ENCODE results near the gene NEURL1B.
"Not testable (repeated sequence)": the region's sequence is repeated elsewhere in the genome, so short reads cannot be mapped to it uniquely, and the experiment has no call there.

Gene NEURL1B, protein sequence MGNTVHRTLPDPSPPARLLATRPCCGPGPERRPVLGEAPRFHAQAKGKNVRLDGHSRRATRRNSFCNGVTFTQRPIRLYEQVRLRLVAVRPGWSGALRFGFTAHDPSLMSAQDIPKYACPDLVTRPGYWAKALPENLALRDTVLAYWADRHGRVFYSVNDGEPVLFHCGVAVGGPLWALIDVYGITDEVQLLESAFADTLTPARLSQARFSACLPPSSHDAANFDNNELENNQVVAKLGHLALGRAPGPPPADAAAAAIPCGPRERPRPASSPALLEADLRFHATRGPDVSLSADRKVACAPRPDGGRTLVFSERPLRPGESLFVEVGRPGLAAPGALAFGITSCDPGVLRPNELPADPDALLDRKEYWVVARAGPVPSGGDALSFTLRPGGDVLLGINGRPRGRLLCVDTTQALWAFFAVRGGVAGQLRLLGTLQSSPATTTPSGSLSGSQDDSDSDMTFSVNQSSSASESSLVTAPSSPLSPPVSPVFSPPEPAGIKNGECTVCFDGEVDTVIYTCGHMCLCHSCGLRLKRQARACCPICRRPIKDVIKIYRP

DNA sequence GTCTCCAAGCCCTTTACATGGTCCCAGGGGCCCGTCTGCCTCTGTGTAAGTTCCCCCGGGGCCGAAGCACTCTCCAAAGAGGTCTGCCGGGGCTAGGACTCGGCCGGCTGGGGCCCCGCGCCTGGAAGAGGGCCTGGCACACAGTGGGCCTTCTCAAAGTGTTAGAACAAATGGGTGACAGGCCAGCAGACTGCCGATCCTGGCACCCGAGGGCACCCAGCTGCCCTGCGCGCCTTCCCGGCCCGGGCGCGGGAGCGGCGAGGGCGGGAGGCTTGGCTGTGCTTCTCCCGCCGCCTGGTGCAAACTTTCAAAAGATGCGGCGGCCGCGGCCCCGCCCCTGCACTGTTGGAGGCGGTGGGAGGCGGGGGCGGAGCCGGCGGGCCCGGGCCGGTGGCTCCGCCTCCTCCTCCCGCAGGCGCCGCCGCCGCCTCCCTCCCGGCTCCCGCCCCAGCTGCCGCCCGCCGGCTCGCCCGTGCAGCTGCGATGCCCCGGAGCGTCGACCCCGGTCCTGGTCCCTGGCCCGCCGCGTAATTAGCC is at the start of gene NEURL1B:
NEURL1B (plus strand) TSS at position 442 of the 537 bp plus-strand sequence. CDS start 144 bp downstream, outside the sequence.
- FAIRE-seq = no peak

DNA sequence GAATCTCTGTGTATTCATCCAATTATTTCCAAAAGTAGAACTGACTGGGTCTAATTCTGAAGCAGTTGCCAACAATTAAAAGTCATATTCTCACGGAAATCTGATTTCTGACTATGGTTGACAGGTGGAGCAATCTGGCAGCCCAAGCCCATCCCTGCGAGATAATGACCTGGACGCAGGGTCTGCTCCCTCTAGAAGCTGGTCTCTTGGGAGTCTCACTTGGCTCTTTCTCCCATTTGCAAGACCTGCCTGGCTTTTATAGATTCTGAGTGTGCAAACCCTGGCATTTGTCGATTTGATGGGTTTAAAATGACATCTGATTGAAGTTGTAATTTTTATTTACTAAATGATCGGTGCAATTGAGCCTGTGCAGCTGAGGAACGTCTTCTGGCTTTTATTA is 49.4 kb upstream of the NEURL1B start:
- no peak for FAIRE-seq

DNA sequence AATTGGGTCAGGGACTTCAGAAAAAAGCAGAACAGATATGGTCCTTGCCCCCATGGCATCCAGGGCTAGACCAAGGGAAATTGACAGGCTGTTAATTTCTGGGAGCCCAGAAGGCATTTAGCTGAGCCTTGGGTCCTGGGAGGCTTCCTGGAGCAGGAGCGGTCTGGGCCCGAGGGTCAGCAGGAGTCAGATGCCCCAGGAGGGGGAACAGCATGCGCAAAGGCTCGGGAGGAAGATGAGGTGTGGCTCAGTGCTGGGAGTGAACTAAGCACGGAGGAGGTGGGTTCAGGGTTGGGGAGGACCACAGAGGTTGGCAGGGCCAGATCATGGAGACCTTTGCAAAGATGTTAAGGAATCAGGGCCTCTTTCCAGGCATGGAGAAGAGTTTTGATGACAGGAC is 48.2 kb upstream of the NEURL1B start:
- FAIRE-seq = no peak

DNA sequence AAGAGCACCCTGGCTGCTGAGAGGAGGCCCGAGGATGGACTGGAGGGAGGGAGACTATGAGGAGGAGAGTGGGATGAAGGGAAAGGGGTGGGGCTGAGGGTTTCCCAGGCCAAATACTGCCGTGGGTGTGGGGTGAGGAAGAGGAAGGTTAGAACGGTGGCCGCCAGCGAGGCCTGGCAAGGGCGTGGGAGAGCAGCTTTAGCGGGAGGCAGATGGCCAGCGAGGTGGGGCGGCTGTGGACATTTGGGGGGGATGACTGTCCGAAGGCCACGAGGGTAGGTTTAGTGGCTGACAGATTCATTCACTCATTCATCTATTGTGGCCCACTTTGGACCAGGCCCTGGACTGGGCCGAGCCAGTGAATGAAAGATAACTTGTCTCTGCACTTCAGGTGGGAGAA is 47.8 kb upstream of the NEURL1B start:
- FAIRE-seq = no peak

DNA sequence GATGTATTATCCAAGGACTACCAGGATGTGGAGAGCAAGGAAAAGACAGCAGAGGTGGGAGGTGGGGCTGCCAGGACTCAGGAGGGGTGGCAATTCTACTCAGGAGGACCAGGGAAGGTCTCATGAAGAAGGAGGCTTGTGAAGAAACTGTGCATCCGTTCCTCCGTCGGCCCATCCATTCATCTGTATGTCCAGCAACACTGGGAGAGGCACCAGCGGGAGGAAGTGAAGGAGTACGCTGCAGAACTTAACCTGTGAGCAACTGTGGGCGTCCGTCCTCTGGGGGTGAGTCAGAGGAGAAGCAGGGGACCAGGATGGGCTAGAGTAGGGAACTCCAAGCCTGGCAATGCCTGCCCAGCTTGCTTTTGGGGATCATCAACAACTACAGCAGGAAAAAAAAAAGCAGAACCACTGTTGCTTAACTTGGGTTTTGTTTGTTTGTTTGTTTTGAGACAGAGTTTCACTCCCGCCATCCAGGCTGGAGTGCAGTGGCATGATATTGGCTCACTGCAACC is 47.3 kb upstream of the NEURL1B start:
- FAIRE-seq = no peak

DNA sequence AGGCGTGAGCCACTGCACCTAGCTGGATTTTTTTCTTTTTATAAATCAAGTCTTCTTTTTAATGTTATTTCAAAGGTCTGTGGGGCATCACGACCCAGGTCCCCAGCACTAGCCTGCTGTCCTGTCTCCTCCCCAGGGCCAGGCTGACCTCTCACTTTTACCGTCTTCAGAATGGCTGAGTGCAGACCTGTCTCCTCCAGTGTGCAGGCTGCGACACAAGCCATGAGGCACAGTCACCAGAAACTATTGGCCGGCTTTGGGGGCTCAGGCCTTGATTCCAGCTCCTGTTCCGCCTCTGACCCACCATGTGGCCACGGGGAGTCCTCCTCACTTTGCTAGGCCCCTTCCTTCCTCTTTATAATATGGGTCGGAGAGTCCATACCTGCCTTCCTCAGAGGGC is 46.6 kb upstream of the NEURL1B start:
- no peak for FAIRE-seq

DNA sequence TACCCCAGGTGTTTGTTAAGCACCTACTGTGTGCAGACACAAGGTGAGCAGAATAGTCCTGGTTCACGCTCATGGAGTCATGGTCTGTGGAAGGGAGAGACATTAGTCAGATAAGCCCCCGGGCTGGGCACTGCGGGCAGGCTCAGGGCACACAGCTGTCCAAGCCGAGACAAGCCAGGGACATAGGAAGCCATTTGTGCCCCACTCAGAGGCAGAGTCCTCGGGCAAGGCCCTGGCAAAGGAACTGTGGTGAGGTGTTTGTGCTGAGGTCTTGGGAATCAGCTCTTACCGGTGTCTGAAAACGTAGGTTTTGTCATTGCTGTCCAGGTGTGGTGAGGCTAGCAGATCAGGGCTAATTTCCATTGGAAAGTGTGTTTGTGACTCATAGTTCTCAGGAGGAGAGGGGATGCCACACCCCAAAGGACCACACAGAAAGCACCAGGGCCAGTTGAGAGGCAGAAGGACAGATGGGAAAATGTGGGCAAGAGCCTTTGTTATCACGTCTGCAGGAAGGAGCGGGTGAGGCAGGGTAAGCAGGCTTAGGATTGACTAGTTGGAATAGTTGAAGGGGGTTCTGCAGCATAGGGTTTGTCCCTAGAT is 46.1 kb upstream of the NEURL1B start:
- FAIRE-seq = no peak

DNA sequence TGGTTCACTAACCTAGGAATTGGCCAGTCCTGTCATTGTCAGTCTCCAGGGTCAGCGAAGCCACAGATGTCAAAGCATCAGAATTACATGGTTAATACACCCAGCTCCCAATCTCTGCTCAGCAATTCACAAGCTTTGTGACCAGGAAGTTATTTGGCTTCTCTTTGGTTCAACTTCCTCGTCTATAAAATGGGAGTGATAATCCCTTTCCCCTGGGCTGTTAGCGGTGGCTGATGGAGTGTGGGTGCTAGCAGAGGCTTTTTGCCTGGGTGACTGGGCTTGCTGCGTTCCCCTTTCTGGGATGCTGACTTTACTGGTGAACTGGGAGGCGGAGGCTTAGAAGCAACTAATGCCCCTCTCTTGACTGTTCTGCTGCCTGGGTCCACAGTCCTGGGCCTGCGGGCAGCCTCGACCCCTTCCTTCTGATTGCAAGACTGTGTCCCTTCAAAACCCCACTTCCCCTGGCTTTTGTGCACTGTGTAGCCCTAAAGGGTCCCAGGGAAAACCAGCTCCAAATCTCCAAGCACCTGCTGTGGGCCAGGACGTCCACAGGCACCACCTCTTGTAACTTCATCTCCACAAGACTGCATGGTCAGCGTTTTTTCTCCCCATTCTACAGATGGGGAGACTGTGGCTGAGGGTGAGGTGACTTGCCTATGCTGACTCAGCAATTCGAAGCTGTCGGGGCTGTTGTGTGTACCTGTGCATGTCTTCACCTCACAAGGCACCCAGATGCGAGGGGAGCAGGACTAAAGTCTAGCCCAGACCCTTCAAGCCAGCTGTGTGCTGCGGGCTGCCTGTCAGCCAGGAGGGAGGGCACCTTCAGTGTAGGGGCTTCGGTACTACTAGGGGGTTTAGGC is 45.2 kb upstream of the NEURL1B start:
- no peak for FAIRE-seq

DNA sequence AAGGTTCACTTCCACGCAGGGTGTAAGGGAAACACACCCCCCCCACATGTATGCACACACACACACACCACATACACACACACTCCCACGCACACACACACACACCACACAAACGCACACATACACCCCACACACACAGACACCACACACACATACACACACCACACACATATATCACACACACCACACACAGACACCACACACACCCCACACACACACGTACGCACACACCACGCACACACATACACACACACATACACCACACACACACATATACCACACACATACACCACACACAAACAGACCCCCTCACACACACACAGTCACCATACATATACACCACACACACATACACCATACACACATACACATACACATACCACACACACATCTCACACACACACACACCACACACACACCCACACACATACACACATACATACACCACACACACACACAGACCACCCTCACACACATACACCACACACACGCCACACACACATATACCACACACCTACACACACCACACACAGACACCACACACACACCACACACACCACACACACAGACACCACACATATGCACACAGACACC is 44.3 kb upstream of the NEURL1B start:
- FAIRE-seq = no peak

DNA sequence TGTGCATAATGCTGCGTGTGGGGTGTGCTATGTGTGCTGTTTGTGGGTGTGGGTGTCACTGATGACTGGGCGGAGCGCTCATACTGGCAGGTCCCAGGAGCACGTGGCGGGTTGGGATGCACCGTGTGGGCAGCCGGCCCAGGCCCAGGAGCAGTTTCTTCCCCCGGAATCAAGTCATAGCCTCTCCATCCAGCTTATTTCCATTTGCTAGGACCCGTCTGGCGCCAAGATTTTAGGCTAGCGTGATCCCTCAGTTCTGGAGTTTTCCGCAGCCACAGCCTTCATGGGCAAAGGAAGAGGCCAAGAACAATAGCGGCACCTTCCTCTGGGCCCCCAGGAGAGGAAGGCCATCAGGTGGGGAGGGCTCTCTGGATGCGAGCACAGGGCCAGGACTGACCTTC is 43.3 kb upstream of the NEURL1B start:
- no peak for FAIRE-seq

DNA sequence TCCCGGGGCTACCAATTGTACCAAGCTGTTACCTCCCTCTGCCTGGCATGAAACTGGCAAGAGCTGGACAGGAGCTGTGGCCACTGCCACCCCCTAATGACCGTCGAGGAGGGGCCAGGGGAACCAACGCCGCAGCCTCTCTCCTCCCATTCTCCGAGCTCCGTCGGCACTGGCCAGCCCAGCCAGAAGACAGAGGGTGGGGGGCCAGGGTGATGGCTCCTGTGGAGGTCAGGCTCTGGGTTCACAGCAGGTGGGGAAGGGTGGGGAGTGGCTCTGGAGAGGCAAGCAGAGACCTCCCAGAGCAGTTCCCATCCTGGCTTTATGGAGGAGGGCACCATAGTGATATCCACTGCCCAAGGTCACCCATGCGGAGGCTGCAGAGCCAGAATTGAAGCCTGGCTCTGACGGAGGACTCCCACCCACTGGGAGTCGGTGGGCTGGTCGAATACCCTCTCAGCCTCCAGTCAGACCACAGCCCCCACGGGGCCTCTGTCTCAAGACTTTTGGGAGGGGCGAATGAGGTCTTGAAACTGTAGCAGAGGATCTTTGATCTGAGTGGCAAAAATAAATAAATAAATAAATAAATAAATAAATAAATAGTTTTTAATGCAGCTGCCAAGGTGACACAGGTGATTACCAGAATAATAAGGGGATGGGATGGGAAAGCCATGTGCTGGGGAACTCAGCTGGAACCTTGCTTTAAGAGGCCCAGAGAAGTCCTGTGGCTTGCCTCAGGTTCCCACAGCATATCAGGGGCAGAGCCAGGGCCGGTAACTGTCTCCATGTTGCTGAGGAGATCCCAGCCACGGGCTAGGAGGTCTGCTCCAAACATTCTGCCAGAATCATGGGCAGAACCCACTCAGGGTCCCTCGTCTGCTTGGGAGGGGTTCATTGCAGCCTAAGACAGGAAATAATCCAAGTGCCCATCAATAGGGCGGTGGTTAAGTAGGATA is 42.5 kb upstream of the NEURL1B start:
- no peak for FAIRE-seq

DNA sequence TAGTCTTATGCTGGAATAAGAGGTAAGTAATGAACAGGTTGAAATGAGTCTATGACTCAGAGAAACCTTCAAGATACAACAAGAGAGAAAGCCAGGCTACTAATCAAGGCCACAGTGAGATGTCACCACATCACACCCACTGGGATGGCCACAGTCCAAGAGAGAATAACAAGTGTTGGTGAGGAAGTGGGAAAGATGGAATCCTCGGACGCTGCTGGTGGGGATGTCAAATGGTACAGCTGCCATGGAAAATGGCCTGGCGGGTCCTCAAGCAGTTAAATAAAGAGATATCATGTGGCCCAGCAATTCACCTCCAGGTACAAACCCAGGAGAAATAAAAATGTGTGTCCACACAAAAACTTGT is 41.9 kb upstream of the NEURL1B start:
- no peak for FAIRE-seq

DNA sequence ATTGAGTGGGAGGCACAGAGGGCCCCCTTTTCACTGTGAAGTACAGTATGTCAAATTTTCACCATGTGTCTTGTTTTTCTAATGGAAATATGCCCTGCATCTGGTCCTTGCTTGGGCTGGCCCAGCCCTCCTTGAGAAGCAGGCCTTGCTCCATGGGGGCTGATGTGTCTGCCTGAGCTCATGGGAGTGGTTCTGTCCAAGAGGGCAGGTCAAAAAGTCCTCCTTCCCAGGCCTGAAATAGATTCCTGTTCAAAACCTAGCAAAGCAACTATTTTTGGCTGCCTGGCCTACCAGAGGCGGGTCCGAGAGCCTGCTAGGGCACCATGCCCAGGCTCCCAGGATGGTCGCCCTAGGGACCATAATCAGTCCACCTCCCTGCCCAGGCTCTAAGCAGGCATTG is 40.5 kb upstream of the NEURL1B start:
- no peak for FAIRE-seq

DNA sequence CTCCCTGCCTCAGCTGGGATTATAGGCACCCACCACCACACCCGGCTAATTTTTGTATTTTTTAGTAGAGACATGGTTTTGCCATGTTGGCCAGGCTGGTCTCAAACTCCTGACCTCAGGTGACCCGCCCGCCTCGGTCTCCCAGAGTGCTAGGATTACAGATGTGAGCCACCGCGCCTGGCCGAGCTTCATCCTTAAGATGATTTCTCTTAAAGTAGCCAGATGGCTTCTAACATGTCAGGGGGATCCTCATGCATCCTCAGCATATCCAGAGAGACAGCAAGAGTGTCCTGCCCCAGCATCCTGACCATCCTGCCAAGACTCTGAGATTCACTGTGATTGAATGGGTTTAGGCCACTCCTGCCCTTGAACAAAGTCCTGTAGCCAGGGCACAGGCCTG is 39.5 kb upstream of the NEURL1B start:
- not testable (repeated sequence) for FAIRE-seq

DNA sequence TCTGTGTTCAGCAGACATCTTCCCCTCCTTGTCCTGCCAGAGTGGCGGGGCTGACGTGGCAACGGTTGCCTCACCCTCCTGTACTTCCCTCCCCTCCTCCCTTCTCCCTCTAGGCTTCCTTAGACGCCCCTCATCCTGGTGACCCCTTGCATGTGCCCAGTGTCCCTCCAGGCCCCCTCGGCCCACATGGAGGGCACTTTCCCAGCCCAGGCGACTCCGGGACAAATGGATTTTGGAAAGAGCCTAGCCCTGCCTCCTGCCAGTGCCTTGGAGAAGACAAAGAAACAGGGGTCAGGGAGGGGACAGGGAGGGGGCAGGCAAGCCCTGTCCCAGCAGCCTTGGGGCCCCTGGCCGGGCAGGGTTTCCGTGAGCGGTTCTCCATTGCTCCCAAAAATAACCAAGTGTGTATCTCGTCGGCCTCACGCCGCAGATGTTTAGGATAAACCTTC is 38.3 kb upstream of the NEURL1B start:
- FAIRE-seq = no peak

DNA sequence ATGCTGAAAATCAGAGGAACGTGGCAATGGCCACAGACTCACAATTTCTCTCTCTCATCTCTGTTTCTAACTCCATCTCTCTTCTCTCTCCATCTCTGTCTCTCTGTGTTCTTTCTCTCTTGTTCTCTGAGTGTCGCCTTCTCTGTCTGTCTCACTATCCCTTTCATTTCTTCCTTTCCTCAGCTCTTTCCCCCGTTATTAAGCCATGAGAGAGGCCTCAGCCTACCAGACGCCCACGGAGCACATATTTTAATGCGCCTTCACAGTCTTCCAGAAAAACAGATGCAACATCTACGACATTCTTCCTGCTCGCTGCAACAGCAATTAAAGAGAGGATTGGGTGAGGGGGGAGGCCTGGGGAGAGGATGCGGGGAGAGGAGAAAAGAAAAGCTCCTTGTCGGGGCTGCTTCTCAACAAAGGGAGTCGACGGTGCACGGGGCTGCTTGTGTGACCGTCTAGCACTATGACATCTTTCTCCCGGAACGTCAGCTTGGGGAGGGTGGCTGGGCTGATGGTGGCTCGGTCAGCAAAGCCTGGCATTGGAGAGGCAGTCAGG is 37.7 kb upstream of the NEURL1B start:
- no peak for FAIRE-seq

DNA sequence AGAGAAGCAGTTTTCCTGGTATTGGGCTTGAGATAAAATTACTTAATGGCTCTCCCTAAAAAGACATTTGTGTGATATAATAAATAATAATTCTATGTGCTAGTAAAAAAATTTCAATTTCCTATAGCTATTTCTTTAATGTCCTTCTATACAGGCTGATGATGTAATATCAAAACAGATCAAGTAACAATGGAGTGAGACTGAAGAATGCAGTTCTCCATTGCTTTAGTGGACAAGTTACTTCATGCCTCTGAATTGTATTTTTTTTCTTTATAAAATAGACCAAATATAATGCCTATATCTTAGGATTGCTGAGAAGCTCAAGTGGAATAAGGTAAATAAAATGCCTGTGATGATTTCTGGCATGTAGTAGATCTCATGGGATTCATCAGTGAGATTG is 35.6 kb upstream of the NEURL1B start:
- FAIRE-seq = no peak

DNA sequence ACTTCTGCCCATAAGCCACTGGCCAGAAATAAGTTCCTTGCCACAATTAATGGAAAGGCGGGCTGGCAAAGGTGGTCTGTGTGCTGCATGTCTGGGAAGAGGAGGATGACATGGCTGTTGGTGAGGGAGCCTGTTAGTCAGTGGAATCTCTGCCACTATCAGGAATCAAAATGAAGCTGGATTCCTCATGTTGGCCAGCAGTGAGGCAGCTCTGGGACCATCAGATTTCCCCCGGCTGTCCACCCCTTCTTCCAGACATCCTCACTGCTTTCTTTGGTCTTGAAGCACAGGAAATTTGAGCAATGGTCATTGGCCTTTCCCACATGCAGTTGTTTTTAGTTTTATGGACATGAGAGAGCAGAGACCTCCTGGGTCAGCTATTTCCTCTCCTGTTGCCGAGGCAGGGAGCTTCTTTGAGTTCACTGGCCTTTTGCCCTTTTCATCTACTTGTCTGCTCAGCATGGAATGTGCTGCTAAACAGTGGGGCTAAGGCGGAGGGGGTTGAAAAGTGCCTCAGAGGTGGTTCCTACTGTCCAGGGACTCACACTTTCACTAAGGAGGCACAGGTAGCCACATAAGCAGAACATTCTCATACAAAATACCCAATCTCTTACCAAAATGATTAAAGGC is 34.8 kb upstream of the NEURL1B start:
- no peak for FAIRE-seq

DNA sequence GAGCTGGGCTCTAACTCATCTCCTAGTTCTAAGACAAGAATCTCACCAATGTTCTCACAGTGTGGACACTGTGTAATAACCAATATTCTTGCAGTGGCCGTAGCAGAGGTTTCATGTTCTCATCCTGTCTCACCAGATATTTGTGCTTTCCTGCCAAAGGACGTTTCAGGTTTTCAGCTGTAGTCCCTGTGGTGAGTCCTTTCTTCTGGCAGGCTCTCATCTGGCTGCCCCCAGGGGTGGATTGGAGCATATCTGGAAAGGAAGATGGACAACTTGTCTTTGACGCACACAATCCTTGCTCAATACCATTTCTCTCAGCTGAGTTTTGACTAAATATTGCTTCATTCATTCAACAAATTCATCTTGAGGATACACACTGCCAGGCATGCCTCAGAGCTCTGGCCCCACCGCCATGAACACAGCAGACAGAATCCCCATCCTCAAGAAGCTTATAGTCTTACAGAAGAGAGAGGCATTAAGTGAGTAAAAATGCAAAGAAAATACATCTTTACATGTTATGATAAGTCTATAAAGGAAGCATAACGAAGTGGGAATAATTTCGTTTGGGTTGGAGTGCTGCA is 33.8 kb upstream of the NEURL1B start:
- no peak for FAIRE-seq

DNA sequence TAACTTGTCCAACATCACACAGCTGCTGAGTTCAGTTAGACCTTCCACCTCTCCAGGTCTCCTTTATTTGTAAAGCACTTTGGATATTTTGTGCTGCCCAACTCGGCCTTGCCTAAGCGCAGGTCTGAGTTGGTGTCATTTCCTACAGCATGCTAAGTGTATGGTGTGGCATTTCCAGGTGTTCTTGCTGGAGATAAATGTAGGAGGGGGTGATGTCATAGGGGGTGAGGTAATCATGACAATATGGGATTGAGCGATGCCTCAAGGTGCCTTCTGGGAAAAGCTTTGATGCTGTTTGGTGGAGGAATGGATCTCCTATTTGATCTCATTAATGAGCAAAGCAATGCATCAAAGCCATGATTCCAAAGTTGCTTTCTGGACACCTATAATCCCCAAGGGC is 32.3 kb upstream of the NEURL1B start:
- FAIRE-seq = no peak

Measured in colon (tissue), 2 donors.